HL-60 (cell line): Measurements from ENCODE around the gene RAB40B.

Experiments
- DNase-seq, 2 experiments: peaks; one replicate each; pipeline ENCODE4 v3.0.0-alpha.2; 2010 to 2020; ENCODE audit warnings: low read depth in 1 of 2, low spot score in 1 of 2
- H3K27ac ChIP-seq: fragments of 250-450 bp; sonication (Bioruptor Pico); replicated peaks from 2 replicates; pipeline ENCODE4 v1.5.1; 2020; ENCODE audit warnings: mild to moderate bottlenecking, moderate library complexity
- H3K27me3 ChIP-seq: fragments of 250-450 bp; sonication (Bioruptor Pico); 2 replicates; pipeline ENCODE4 v1.5.1; 2021; ENCODE audit warnings: mild to moderate bottlenecking, moderate library complexity; ENCODE audit not compliant: insufficient read depth, poor library complexity, severe bottlenecking
- H3K4me3 ChIP-seq: replicated peaks from 2 replicates; pipeline ENCODE4 v1.5.1; 2011; ENCODE audit warnings: mild to moderate bottlenecking, control low read depth, low read length; ENCODE audit not compliant: insufficient read depth
- GABPA ChIP-seq: IDR thresholded peaks from 2 replicates; pipeline ENCODE4 v1.6.1; 2012; ENCODE audit warnings: low read depth
- POLR2AphosphoS5 ChIP-seq: IDR thresholded peaks from 2 replicates; pipeline ENCODE4 v1.6.1; 2012; ENCODE audit warnings: low read depth
- SPI1 ChIP-seq: IDR thresholded peaks from 2 replicates; pipeline ENCODE4 v1.6.1; 2012; ENCODE audit warnings: low read depth, mild to moderate bottlenecking, borderline replicate concordance
- TF ChIP-seq, protein P1 (sequence below): IDR thresholded peaks from one replicate; pipeline ENCODE4 v1.5.1; 2011; ENCODE audit warnings: low read length, control low read depth, inconsistent platforms; ENCODE audit not compliant: insufficient read depth
- TF ChIP-seq, protein P2 (sequence below): IDR thresholded peaks from 2 replicates; pipeline ENCODE4 v1.6.1; 2012; ENCODE audit warnings: low read depth; ENCODE audit not compliant: insufficient replicate concordance

Gene RAB40B

DNA sequence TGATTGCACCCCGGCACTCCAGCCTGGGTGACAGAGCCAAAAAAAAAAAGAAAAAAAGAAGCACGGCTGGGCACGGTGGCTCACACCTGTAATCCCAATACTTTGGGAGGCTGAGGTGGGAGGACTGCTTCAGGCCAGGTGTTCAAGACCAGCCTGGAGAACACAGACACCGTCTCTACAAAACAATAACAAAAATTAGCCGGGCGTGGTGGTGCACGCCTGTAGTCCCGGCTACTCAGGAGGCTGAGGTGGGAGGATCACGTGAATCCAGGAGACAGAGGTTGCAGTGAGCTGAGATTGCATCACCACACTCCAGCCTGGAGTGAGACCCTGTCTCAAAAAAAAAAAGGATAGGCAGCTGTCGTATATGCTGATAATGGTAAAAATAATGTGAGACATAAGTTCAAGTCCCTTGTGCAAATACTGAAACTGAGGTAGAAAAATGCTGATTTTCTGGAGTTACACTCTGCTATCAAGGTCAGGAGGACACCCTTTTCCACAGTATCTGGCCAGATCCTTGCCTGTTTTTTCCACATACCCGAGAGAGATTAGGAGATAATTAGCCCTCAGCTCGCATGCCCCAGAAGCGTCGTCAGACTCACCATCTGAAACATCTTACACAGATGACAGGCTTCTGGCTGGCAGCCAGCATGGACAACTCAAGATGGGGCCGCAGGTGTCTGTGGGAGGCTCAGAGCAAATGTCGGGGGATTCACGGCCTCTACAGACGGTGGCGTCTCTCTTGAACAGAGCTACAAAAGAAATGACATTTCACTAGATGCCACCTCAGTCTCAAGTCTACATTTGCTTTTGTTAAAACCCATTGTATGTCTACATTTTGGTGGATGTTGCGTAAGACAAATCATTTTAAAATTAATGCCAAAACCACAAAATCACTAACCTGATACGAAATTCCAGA, 87.1 kb downstream of the RAB40B start:
- no peaks in the 10 kb centered on the region for H3K27me3 ChIP-seq
- no peak overlapping the region for H3K27ac ChIP-seq
- TF ChIP-seq, protein P1, sequence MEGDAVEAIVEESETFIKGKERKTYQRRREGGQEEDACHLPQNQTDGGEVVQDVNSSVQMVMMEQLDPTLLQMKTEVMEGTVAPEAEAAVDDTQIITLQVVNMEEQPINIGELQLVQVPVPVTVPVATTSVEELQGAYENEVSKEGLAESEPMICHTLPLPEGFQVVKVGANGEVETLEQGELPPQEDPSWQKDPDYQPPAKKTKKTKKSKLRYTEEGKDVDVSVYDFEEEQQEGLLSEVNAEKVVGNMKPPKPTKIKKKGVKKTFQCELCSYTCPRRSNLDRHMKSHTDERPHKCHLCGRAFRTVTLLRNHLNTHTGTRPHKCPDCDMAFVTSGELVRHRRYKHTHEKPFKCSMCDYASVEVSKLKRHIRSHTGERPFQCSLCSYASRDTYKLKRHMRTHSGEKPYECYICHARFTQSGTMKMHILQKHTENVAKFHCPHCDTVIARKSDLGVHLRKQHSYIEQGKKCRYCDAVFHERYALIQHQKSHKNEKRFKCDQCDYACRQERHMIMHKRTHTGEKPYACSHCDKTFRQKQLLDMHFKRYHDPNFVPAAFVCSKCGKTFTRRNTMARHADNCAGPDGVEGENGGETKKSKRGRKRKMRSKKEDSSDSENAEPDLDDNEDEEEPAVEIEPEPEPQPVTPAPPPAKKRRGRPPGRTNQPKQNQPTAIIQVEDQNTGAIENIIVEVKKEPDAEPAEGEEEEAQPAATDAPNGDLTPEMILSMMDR = no peak
- TF ChIP-seq POLR2AphosphoS5 (no peak), SPI1 (no peak), GABPA (no peak)
- TF ChIP-seq, protein P2, sequence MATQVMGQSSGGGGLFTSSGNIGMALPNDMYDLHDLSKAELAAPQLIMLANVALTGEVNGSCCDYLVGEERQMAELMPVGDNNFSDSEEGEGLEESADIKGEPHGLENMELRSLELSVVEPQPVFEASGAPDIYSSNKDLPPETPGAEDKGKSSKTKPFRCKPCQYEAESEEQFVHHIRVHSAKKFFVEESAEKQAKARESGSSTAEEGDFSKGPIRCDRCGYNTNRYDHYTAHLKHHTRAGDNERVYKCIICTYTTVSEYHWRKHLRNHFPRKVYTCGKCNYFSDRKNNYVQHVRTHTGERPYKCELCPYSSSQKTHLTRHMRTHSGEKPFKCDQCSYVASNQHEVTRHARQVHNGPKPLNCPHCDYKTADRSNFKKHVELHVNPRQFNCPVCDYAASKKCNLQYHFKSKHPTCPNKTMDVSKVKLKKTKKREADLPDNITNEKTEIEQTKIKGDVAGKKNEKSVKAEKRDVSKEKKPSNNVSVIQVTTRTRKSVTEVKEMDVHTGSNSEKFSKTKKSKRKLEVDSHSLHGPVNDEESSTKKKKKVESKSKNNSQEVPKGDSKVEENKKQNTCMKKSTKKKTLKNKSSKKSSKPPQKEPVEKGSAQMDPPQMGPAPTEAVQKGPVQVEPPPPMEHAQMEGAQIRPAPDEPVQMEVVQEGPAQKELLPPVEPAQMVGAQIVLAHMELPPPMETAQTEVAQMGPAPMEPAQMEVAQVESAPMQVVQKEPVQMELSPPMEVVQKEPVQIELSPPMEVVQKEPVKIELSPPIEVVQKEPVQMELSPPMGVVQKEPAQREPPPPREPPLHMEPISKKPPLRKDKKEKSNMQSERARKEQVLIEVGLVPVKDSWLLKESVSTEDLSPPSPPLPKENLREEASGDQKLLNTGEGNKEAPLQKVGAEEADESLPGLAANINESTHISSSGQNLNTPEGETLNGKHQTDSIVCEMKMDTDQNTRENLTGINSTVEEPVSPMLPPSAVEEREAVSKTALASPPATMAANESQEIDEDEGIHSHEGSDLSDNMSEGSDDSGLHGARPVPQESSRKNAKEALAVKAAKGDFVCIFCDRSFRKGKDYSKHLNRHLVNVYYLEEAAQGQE = no peak
- no peak overlapping the region for H3K4me3 ChIP-seq
- DNase-seq = no peak

DNA sequence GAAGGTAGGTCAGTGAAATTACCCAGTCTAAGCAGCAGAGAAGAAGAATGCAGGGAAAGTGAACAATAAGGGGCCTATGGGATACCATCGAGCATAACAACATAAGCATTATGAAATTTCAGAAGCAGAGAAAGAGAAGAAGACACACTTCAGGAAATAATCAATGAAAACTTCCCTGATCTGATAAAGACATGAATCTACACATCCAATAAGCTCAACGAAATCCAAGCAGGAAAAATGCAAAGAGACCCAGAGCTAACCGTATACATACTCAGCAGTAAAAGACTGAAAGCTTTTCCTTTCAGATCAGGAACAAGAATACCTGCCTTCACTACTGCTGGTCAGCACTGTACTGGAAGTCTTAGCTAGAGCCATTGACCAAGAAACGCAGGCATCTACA, 88.8 kb downstream of the RAB40B start:
- TF ChIP-seq, protein P1 = no peak
- TF ChIP-seq, protein P2 = no peak
- TF ChIP-seq POLR2AphosphoS5 (no peak), SPI1 (no peak), GABPA (no peak)
- no peaks in the 10 kb centered on the region for H3K27me3 ChIP-seq
- no peak overlapping the region for H3K4me3 ChIP-seq
- DNase-seq = no peak
- H3K27ac ChIP-seq = no peak overlapping the region

DNA sequence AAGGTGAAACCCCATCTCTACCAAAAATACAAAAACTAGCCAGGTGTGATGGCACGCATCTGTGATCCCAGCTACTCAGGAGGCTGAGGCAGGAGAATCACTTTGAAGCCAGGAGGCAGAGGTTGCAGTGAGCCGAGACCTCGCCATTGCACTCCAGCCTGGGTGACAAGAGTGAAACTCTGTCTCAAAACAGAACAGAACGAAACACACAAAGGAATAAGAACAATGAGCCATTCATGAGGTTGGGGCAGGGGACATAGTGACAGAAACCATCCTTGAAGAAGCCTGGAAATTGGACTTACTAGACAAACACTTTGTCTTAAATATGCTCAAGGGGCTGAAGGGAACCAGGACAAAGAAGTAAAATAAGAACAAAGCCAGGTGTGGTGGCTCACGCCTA, 89.7 kb downstream of the RAB40B start:
- TF ChIP-seq GABPA (no peak), POLR2AphosphoS5 (no peak), SPI1 (no peak)
- TF ChIP-seq, protein P1 = no peak
- TF ChIP-seq, protein P2 = no peak
- Histone ChIP-seq H3K4me3 (no peak overlapping the region), H3K27ac (no peak overlapping the region), H3K27me3 (no peaks in the 10 kb centered on the region)
- DNase-seq = no peak
